ENCODE results near the gene MEX3A.

Gene MEX3A

GRCh38 chr1:156056326-156056849 lies 25.9 kb downstream of the MEX3A start:
- no peak for DNase-seq (ENCODE audit: low read depth)
- in situ Hi-C loops (cut with HindIII; ENCODE audit: low sequenced_read_pairs): loop anchor here (5.0 kb wide), 1 partner anchor 44 kb away; no protein-coding TSS in a partner anchor
- TF ChIP-seq CTCF (IDR thresholded peaks at IDR 0.05; ENCODE audit: low read depth, low read length, missing control alignments): no peak
- H3K4me3 ChIP-seq (ENCODE audit: low read depth, low read length): no peak overlapping the region

- in situ Hi-C loops (cut with HindIII; ENCODE audit: low sequenced_read_pairs): loop anchor here (5.0 kb wide), 1 partner anchor 43 kb away; no protein-coding TSS in a partner anchor
- no peak for TF ChIP-seq CTCF (IDR thresholded peaks at IDR 0.05; ENCODE audit: low read depth, low read length, missing control alignments)
- H3K4me3 ChIP-seq (ENCODE audit: low read depth, low read length): peak overlapping the region; percentile 98
- no peak for DNase-seq (ENCODE audit: low read depth)
Observed at GRCh38 chr1:156055281-156056048, 26.8 kb downstream of the MEX3A start.

- no peak for TF ChIP-seq CTCF (IDR thresholded peaks at IDR 0.05; ENCODE audit: low read depth, low read length, missing control alignments)
- H3K4me3 ChIP-seq (ENCODE audit: low read depth, low read length): peak within 1 kb of the TSS; percentile 98
- in situ Hi-C loops (cut with HindIII; ENCODE audit: low sequenced_read_pairs): loop anchor here (5.0 kb wide), 1 partner anchor 42 kb away; no protein-coding TSS in a partner anchor
- peak; percentile 85 for DNase-seq (ENCODE audit: low read depth)
Observed at GRCh38 chr1:156054500-156055280, 27.6 kb downstream of the MEX3A start, which contains the start of gene LAMTOR2. Gene LAMTOR2, plus strand, starts transcription at chr1:156054782. Its CDS starts 108 bp downstream, at chr1:156054890.

- H3K4me3 ChIP-seq (ENCODE audit: low read depth, low read length): peak within 1 kb of the TSS; percentile 98
- DNase-seq (ENCODE audit: low read depth): peak; percentile 55
- in situ Hi-C loops (cut with HindIII; ENCODE audit: low sequenced_read_pairs): no loop called here
- peak; percentile 47 for TF ChIP-seq CTCF (IDR thresholded peaks at IDR 0.05; ENCODE audit: low read depth, low read length, missing control alignments)
Observed at GRCh38 chr1:156053768-156054499, 28.3 kb downstream of the MEX3A start, which contains the start of gene UBQLN4. Gene UBQLN4, minus strand, starts transcription at chr1:156053798. Its CDS starts 97 bp downstream, at chr1:156053701.

GRCh38 chr1:156052862-156053767 lies 29.1 kb downstream of the MEX3A start:
- peak; percentile 29 for TF ChIP-seq CTCF (IDR thresholded peaks at IDR 0.05; ENCODE audit: low read depth, low read length, missing control alignments)
- DNase-seq (ENCODE audit: low read depth): peak; percentile 31
- in situ Hi-C loops (cut with HindIII; ENCODE audit: low sequenced_read_pairs): no loop called here
- H3K4me3 ChIP-seq (ENCODE audit: low read depth, low read length): peak overlapping the region; percentile 98
